ENCODE measurements around the gene IFI27L2. TPM values are rescaled to one million over a fixed set of nuclear protein-coding genes. Genes with fewer than 3 reads are reported as not detected.

The IFI27L2 gene
- total RNA-seq, 1 experiment from 2014 or later: 28.6 TPM

GRCh38 chr14:94161058-94161457 lies 31.7 kb upstream of the IFI27L2 start:
- Histone ChIP-seq H3K14ac (ENCODE audit: insufficient read depth, low read length) (no peak overlapping the region), H4K5ac (ENCODE audit: insufficient read length, low read depth, low read length) (no peak overlapping the region), H3K23me2 (ENCODE audit: insufficient read length, low read depth, low read length, poor library complexity, severe bottlenecking) (no peaks in the 10 kb centered on the region), H2BK120ac (ENCODE audit: low read depth, low read length, poor library complexity, severe bottlenecking) (no peak overlapping the region), H3T11ph (ENCODE audit: low read length) (no peak overlapping the region), H3K27me3 (ENCODE audit: insufficient read depth, low read length) (no peaks in the 10 kb centered on the region), H4K20me1 (ENCODE audit: control insufficient read depth, insufficient read depth, insufficient read length) (no peaks in the 10 kb centered on the region), H3K56ac (ENCODE audit: insufficient read length, low read depth, low read length) (no peak overlapping the region), H2AK5ac (ENCODE audit: insufficient read length, low read length) (no peak overlapping the region), H3K4ac (ENCODE audit: low read depth, low read length) (no peak overlapping the region), H3K27ac (ENCODE audit: insufficient read length, low read depth, low read length) (no peak overlapping the region), H2BK15ac (ENCODE audit: low read depth, low read length) (no peak overlapping the region), H2BK12ac (ENCODE audit: insufficient read length, low read depth, low read length) (no peak overlapping the region), H2BK5ac (ENCODE audit: insufficient read length, low read length) (no peak overlapping the region), H3K18ac (ENCODE audit: insufficient read length, low read depth, low read length) (no peak overlapping the region), H3K23ac (ENCODE audit: insufficient read length, low read depth, low read length) (no peak overlapping the region), H3K9ac (ENCODE audit: extremely low read depth, insufficient read length, low read length) (no peak overlapping the region), H3K9me3 (ENCODE audit: control insufficient read depth, low read depth, low read length) (no peaks in the 10 kb centered on the region), H4K8ac (replicated peaks; ENCODE audit: insufficient read length, low read depth, low read length) (no peak overlapping the region), H3K79me1 (ENCODE audit: insufficient read depth, low read depth, low read length, poor library complexity, severe bottlenecking) (no peaks in the 10 kb centered on the region), H3K4me2 (ENCODE audit: insufficient read depth, insufficient read length, low read length) (no peak overlapping the region), H4K91ac (ENCODE audit: insufficient read length, low read depth, low read length) (no peak overlapping the region), H3K79me2 (ENCODE audit: insufficient read depth, low read length) (no peaks in the 10 kb centered on the region), H2AFZ (ENCODE audit: low read length) (no peak overlapping the region), H2BK20ac (ENCODE audit: low read depth, low read length, poor library complexity, severe bottlenecking) (no peak overlapping the region), H3K4me1 (ENCODE audit: insufficient read depth, low read length) (0 out of 2 replicates have a peak, but pooled peaks cover 2% of the 10 kb centered on the region)
- Mint-ChIP-seq H3K4me1 (peaks cover 20 to 24% of the 10 kb centered on the region in 2 experiments), H3K27me3 (ENCODE audit: low read depth) (peaks cover 4% of the 10 kb centered on the region), H3K27ac (no peak overlapping the region; a peak in 1 of 7 replicates), H3K36me3 (ENCODE audit: insufficient read depth in 1 of 3, low read depth in 3 of 3) (peaks cover 0 to 1% (median 0%) of the 10 kb centered on the region in 3 experiments; a peak in 1 of 7 replicates), H3K9me3 (peaks cover 2 to 4% of the 10 kb centered on the region in 2 experiments; a peak in 3 of 5 replicates), H3K4me3 (no peak overlapping the region)
- WGBS (ENCODE audit: extremely low coverage, insufficient read length, low lambda C conversion rate): no CpG with 5 or more reads among the region's 2 CpGs
- TF ChIP-seq, protein P1, sequence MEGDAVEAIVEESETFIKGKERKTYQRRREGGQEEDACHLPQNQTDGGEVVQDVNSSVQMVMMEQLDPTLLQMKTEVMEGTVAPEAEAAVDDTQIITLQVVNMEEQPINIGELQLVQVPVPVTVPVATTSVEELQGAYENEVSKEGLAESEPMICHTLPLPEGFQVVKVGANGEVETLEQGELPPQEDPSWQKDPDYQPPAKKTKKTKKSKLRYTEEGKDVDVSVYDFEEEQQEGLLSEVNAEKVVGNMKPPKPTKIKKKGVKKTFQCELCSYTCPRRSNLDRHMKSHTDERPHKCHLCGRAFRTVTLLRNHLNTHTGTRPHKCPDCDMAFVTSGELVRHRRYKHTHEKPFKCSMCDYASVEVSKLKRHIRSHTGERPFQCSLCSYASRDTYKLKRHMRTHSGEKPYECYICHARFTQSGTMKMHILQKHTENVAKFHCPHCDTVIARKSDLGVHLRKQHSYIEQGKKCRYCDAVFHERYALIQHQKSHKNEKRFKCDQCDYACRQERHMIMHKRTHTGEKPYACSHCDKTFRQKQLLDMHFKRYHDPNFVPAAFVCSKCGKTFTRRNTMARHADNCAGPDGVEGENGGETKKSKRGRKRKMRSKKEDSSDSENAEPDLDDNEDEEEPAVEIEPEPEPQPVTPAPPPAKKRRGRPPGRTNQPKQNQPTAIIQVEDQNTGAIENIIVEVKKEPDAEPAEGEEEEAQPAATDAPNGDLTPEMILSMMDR (conservative IDR thresholded peaks at IDR 0.05): no peak
- no peak for DNase-seq
